ENCODE data around the gene KCNG4.

- no peak for TF ChIP-seq CTCF (IDR thresholded peaks at IDR 0.05)
- no peak for TF ChIP-seq POLR2A (IDR thresholded peaks at IDR 0.05)
Observed at GRCh38 chr16:84259691-84260090, 19.9 kb upstream of the KCNG4 start.
